ENCODE results near the gene SH3RF3.

SH3RF3 gene

DNA sequence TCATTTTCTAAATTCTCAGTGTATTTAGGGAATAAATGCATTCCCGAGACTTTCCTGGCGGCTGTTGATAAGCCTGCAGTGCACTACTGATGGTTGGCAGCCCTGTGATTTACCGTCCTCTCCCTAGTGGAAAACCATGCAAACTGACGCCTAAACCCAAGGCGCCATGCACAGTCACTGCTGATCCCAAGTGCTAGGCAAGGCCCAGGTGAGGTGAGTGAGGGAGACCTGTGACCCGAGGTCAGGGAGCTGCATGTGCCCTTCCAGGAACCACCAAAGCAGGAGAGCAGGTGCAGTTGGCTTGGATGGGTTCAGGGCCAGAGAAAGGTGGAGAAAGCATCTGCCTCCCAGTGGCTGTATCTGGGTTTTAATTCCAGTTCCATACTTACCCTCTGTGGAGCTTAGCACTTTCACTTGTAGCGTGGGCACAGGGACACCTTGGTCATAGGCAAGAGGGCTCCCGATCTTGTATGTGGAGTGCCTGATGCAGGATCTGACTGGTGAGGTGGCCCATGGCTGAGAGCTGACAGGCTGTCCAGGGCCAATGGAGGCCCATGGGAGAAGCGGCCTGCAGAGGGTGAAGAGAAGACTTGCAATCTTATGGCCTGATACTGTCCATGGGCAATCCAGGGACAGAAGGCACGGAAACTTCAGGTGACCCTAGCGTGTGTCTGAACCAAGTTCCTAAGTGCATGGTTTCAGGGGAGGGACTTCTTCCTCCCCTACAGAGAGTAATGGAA, 131.3 kb downstream of the SH3RF3 start:
- in situ Hi-C loops (cut with HindIII; ENCODE audit: low pct_unique_long_range_greater_than_20kb, low sequenced_read_pairs): no loop called here
- TF ChIP-seq JUND (IDR thresholded peaks at IDR 0.05; ENCODE audit: low read depth): no peak
- no peak for DNase-seq (ENCODE audit: low read depth in 1 of 2, low spot score in 1 of 2)

DNA sequence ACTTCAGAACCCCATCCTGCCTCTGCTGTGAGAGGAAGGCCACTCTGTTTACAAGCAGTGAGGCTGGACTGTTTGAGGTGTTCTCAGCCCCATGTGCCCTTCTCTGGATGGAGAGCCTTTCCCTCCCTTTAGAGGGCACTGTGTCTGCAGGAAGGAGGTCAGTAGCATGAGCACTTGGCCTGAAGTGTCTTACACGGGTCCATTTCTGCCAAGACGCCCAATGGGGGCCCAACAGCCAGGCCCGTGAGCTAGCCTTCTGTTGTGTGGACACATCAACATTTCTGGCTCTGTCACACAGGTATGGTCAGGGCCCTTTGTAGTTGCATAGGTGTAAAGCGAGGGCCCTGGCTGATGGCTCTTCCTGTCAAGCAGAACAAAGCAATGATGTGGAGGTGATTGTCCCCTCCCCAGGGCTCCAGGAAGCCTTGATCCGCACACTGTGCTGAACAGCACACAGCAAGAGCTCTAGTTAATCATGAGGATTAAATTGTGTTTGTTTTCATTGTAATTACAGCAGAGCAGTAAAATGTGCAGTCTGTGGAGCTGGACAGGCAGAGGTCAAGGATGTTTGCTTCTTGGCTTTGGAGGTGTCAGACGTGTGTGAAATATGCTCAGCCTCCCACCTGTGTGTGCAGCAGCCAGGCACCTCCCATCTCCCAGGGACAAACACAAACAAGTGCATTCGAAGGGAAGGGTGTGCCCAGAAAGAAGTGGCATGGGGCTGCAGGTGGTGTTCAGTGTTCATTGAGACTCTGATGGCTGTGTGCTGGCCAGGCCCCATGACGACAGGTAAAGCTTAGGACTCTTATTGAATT, 132.1 kb downstream of the SH3RF3 start:
- TF ChIP-seq JUND (IDR thresholded peaks at IDR 0.05; ENCODE audit: low read depth): no peak
- in situ Hi-C loops (cut with HindIII; ENCODE audit: low pct_unique_long_range_greater_than_20kb, low sequenced_read_pairs): no loop called here
- peak in 1 of 2 experiments; percentile 50 for DNase-seq (ENCODE audit: low read depth in 1 of 2, low spot score in 1 of 2)

DNA sequence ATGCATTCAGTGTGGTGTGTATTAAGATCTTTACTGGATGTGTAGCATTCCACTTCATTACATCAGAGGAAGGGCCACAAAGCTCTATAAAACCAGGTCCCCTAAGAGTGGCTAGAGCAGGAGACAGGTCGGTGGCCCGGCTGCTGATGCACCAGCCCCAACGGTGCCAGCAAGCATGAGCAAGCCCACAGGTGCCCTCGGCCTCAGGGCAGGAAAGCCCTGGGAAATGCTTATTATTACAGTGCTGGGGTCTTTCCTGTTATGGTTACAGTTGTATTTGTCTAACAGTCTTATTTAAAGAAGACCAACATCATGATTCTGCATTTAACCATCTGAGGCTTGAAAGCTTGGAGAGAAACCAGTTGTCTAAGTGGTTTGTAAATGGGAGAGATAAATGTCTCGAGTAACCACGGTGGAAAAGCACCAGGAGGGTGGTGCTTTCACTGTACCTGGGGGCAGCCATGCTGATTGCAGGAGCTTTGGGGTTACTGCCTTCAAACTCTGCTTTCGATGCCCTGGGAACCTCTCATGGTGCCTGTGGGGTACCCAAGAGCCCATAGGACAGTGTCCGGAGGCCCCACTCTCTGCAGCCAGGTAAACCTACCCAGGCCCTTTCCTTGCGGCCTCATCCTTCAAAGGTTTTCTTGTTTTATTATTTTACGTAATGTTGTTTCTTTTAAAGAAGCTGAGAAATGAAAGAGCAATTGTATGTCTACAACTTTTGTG, 133.1 kb downstream of the SH3RF3 start:
- no peak for TF ChIP-seq JUND (IDR thresholded peaks at IDR 0.05; ENCODE audit: low read depth)
- DNase-seq (ENCODE audit: low read depth in 1 of 2, low spot score in 1 of 2): no peak
- in situ Hi-C loops (cut with HindIII; ENCODE audit: low pct_unique_long_range_greater_than_20kb, low sequenced_read_pairs): no loop called here

DNA sequence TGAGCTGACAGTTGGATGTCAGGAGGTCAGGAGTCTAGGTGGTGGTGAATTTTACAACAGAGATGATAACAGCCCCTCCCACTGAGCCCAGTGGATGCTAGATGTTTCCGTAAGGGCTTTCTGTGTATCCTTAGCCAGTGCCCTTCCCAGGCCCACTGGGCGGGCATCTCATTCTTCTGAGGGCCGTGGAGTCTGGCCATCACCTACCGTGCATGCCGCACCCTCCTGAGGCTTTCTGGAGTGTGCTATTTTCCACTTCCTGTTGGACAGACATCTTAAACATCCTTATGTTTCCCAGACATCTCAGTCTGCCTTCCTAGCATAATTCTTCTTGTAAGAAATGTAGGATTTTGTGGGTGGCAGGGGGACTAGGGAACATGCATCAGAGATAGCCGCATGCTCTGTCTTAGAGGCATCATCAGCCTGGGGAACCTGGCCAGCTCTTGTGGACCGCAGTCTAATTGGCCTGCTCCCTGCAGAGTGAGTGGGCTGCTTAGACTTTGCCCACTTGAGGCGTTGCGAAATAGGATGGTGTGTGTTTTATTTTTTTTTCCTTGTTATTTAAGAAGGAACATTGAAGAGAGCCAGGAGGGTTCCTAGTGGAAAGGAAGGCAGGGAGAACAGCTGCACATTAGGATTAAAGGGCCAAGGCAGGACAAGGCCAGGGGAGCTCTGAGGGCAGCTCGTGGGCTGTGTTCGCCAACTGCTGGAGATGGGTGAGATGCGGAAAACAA, 135.8 kb downstream of the SH3RF3 start:
- TF ChIP-seq JUND (IDR thresholded peaks at IDR 0.05; ENCODE audit: low read depth): no peak
- in situ Hi-C loops (cut with HindIII; ENCODE audit: low pct_unique_long_range_greater_than_20kb, low sequenced_read_pairs): no loop called here
- DNase-seq (ENCODE audit: low read depth in 1 of 2, low spot score in 1 of 2): no peak

DNA sequence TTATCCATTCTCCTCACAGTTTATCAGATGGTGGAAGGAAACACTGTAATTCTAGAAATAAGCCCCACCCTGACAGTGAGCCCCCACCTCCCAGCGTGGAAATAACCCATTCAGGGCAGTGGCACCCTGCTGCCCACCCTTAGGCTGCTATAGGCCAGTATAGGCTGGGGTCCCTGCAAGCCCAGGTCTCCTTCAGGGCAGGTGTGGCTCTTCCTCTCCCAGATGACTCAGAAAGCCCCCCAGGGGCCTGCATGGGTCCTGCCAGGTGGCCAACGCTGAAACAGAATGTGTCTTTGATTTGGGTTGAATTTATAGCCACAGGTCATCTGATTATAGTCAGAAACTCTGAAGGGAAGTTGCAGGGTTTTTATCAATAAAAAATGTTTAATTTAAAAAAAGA, 136.4 kb downstream of the SH3RF3 start:
- in situ Hi-C loops (cut with HindIII; ENCODE audit: low pct_unique_long_range_greater_than_20kb, low sequenced_read_pairs): no loop called here
- no peak for DNase-seq (ENCODE audit: low read depth in 1 of 2, low spot score in 1 of 2)
- TF ChIP-seq JUND (IDR thresholded peaks at IDR 0.05; ENCODE audit: low read depth): no peak

DNA sequence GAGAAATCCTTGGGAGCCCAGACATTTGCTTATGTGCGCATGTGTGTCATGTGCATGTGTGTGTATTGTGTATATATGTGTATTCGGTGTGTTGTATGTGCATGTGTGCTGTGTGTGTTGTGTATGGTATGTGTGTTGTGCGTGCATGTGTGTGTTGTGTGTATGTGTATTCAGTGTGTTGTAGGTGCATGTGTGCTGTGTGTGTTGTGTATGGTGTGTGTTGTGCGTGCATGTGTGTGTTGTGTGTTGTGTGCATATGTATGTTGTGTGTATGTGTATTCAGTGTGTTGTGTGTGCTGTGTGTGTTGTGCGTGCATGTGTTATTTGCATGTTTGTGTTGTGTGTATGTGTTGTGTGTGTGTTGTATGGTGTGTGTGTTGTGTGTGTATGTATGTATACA, 136.9 kb downstream of the SH3RF3 start:
- no peak for TF ChIP-seq JUND (IDR thresholded peaks at IDR 0.05; ENCODE audit: low read depth)
- in situ Hi-C loops (cut with HindIII; ENCODE audit: low pct_unique_long_range_greater_than_20kb, low sequenced_read_pairs): no loop called here
- DNase-seq (ENCODE audit: low read depth in 1 of 2, low spot score in 1 of 2): no peak

DNA sequence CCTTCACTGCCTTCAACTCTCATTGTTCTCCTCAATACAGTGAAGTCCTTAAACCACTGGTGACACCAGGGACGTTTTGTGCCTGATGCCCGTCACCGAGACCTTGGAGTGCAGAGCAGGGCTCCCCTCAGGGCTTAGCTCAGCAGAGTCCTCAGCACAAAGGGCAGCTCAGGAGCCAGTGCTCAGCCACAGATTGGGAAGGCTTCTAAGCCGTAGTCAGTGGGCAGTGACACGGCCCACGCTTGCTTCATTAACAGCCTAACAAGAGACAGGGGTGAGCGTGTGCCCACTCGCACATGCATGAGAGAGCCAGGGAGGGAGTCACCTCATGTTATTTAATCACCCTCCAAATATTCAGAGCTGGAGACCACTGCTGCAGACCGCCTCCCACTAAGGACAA, 137.5 kb downstream of the SH3RF3 start:
- in situ Hi-C loops (cut with HindIII; ENCODE audit: low pct_unique_long_range_greater_than_20kb, low sequenced_read_pairs): no loop called here

DNA sequence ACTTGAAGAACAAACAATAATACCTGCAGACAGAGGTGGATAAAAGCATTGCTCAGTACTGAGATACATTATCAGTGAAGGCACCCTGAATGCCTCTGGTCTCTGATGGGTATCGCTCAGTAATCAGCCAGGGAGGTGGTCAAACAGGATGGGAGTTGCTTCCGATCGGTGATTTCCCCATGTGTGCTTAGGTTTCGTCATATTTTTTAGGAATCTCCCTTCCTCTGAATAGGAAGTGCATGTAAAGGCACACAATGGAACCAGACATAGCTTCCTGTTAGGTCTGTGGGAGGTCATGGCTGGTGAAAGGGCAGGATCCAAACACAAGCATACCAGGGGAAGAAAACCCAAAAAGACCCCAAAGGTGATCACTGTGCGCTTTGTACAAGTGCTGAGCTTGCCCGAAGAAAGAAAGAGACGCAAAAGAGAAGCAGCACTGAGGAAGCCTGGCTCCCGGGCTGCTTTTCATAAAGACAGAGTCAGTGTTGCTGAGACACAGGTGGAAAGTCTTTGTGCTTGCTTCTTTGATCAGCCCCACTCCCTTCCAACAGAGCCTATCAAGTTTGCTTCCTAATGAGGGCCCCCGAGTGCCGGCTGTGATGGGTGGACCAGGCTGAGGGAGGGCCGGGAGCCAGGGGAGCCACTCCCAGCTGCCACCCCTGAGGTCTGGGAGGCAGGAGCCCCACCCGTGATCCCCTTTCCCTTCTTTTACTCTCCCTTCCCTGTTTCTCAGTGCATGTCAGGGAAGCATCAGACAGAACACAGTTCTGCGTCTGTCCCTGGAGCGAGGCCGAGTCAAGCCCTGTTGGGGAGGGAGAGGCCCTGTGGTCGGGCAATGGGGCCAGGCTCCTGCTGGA, 138.2 kb downstream of the SH3RF3 start:
- no peak for DNase-seq (ENCODE audit: low read depth in 1 of 2, low spot score in 1 of 2)
- in situ Hi-C loops (cut with HindIII; ENCODE audit: low pct_unique_long_range_greater_than_20kb, low sequenced_read_pairs): no loop called here
- no peak for TF ChIP-seq JUND (IDR thresholded peaks at IDR 0.05; ENCODE audit: low read depth)

More for the DNA sequence above, 137.5 kb downstream of the SH3RF3 start:
- TF ChIP-seq JUND (IDR thresholded peaks at IDR 0.05; ENCODE audit: low read depth): no peak
- DNase-seq (ENCODE audit: low read depth in 1 of 2, low spot score in 1 of 2): no peak

DNA sequence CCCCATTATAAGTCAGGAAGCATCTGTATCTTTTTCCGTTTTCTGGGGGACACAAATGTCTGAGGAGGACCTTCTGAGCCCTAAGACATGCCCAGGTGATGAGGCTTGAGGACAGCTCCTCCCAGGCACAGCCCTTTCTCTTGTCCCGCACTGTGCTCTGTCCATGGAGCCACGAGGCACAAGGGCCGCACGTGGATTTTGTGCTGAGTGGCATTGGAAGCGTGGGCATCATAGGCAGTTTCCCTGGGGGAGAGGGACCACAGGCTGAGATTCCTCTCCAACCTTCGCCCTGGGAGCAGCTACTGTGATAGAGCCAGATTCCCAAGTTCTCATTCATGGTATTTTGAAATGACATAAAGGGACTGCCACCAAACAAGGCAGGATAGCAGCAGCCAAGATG, 139.9 kb downstream of the SH3RF3 start:
- DNase-seq (ENCODE audit: low read depth in 1 of 2, low spot score in 1 of 2): no peak
- no peak for TF ChIP-seq JUND (IDR thresholded peaks at IDR 0.05; ENCODE audit: low read depth)
- in situ Hi-C loops (cut with HindIII; ENCODE audit: low pct_unique_long_range_greater_than_20kb, low sequenced_read_pairs): no loop called here

DNA sequence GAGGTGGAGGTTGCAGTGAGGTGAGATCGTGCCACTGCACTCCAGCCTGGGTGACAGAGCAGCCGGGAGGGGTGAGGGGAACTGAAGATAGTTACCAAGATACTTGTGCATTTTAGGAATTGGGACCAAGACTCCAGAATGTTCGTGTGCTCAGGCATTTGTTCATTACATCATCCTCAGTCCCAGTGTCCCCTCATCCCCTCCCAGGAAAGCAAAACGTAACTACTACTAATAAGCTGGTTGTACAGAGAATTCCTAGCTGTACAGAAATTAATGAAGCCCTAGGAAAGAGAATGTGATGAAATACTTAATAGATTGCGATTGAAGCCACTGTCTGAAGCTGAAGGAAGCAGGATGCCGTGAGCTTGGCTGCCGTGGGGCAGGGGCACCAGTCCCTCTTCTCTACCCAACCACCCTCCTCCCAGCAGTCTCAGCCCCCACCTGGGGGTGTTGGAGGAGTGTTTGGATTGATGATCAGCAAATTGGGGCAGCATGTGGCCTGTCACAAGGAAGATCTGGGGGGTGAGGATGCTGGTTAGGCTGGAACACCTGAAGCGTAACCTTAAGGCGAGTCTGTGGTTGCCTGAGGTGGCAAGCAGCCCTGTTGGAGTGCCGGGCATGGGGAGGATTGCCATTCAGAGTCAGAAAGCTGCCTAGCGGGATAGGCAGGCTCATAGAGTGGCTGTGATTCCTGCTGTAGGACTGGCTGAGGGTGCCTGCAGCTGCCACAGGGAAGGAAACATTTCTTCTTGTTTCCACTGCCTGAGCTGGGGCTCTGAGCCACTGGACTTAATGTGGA, 140.9 kb downstream of the SH3RF3 start:
- DNase-seq (ENCODE audit: low read depth in 1 of 2, low spot score in 1 of 2): peak; percentile 25 to 70
- no peak for TF ChIP-seq JUND (IDR thresholded peaks at IDR 0.05; ENCODE audit: low read depth)
- in situ Hi-C loops (cut with HindIII; ENCODE audit: low pct_unique_long_range_greater_than_20kb, low sequenced_read_pairs): no loop called here
